Left lung (tissue), 10 donors: ENCODE results near the gene PLA2G4B. TPM values are rescaled to one million over a fixed set of nuclear protein-coding genes. Genes with fewer than 3 reads are reported as not detected.

Source experiments
- ATAC-seq: fragments of 200-7000 bp; cut with Tn5 transposase; one replicate; pipeline ENCODE4 v1.9.1; 2020; ENCODE audit warnings: moderate library complexity
- DNase-seq, 4 donors: peaks; one replicate each; pipeline ENCODE4 v3.0.0-alpha.2; 2013 to 2020
- H3K27ac ChIP-seq, 2 donors: fragments of 200-600 bp; sonication (generic) in 1 of 2; one replicate each; pipeline versions ENCODE4 v1.5.0 to v1.8.0; 2020 to 2021
- H3K27me3 ChIP-seq, 2 donors: fragments of 200-600 bp; sonication (generic) in 1 of 2; one replicate each; pipeline versions ENCODE4 v1.5.0 to v1.8.0; 2020 to 2021
- H3K36me3 ChIP-seq, 2 donors: fragments of 200-600 bp; sonication (generic) in 1 of 2; one replicate each; pipeline versions ENCODE4 v1.5.0 to v1.8.0; 2020 to 2021
- H3K4me1 ChIP-seq, 2 donors: fragments of 200-600 bp; one replicate each; pipeline ENCODE4 v1.8.0; 2021
- H3K4me3 ChIP-seq, 2 donors: fragments of 200-600 bp; sonication (generic) in 1 of 2; one replicate each; pipeline versions ENCODE4 v1.5.0 to v1.8.0; 2020 to 2021; ENCODE audit warnings: mild to moderate bottlenecking in 1 of 2
- H3K9me3 ChIP-seq, 2 donors: fragments of 200-600 bp; sonication (generic) in 1 of 2; one replicate each; pipeline versions ENCODE4 v1.5.0 to v1.8.0; 2020 to 2021
- CTCF ChIP-seq, 2 donors: fragments of 200-600 bp; sonication (generic) in 1 of 2; IDR thresholded peaks; one replicate each; pipeline versions ENCODE4 v1.5.0 to v1.8.0; 2021; ENCODE audit warnings: antibody characterized with exemption in 2 of 2
- intact Hi-C, 2 donors: fragments of 100-400 bp; cut with DNase I; formaldehyde crosslinking; loops; one replicate each; pipeline versions ENCODE4 v1.11.2 to v1.14.2; 2022
- polyA plus RNA-seq, 6 donors: library from polyadenylated mRNA; unstranded; fragments of 120-200 nt; gene quantifications; one replicate each; pipeline ENCODE4 v1.2.1, GENCODE V29; 2013; ENCODE audit not compliant: insufficient read length in 6 of 6
- total RNA-seq, 2 donors: library from RNA; stranded (reverse); fragmentation: NEBNext Ultra II Directional; extraction: Animal tissue kit (Norgen Biotek cat#: 25700); gene quantifications; one replicate each; pipeline ENCODE4 v1.2.1, GENCODE V29; 2021
- donor health status: DM: no; HTN: yes; CAD: no.
- donor health status: DM: no; HTN: no; CAD: no.

PLA2G4B gene
- total and polyA plus RNA-seq, 8 donors, result 9.2 to 23.1 (median 11.3) TPM

GRCh38 chr15:41857316-41857715 lies 18.7 kb downstream of the PLA2G4B start:
- TF ChIP-seq CTCF (IDR thresholded peaks at IDR 0.05), result no peak
- no peak for DNase-seq

DNA sequence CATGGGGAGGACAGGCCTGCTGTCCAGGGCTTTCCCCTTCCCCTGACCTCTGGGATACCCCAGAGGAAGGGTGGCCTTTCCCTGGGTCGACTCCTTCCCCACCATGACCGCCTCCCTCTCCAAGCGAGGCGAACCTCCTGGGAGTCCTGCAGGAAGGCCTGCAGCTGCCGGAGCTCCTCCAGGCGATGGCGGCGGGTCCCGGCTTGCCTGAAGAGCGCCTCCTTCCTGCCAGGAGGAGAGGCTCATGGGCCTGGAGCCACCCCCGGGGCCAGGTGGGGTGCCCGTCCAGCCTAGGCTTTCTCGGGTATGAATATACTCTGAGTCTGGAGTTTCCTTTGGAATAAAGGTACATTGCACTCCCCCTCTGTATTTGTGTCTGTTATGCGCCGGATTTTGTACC lies 20.1 kb downstream of the PLA2G4B start:
- no peak for DNase-seq
- Histone ChIP-seq H3K4me3 (no peak overlapping the region), H3K36me3 (peaks cover 0 to 7% of the 10 kb centered on the region in 2 donors), H3K9me3 (no peaks in the 10 kb centered on the region), H3K27me3 (no peaks in the 10 kb centered on the region), H3K4me1 (no peaks in the 10 kb centered on the region), H3K27ac (no peak overlapping the region)
- intact Hi-C loops, result no loop called here
- no peak for ATAC-seq
- no peak for TF ChIP-seq CTCF (IDR thresholded peaks at IDR 0.05)

More at GRCh38 chr15:41857316-41857715, 18.7 kb downstream of the PLA2G4B start:
- Histone ChIP-seq H3K36me3 (peaks cover 0 to 7% of the 10 kb centered on the region in 2 donors), H3K27me3 (no peaks in the 10 kb centered on the region), H3K4me1 (no peaks in the 10 kb centered on the region), H3K27ac (no peak overlapping the region), H3K9me3 (no peaks in the 10 kb centered on the region), H3K4me3 (no peak overlapping the region)
- no peak for ATAC-seq
- intact Hi-C loops, result no loop called here

DNA sequence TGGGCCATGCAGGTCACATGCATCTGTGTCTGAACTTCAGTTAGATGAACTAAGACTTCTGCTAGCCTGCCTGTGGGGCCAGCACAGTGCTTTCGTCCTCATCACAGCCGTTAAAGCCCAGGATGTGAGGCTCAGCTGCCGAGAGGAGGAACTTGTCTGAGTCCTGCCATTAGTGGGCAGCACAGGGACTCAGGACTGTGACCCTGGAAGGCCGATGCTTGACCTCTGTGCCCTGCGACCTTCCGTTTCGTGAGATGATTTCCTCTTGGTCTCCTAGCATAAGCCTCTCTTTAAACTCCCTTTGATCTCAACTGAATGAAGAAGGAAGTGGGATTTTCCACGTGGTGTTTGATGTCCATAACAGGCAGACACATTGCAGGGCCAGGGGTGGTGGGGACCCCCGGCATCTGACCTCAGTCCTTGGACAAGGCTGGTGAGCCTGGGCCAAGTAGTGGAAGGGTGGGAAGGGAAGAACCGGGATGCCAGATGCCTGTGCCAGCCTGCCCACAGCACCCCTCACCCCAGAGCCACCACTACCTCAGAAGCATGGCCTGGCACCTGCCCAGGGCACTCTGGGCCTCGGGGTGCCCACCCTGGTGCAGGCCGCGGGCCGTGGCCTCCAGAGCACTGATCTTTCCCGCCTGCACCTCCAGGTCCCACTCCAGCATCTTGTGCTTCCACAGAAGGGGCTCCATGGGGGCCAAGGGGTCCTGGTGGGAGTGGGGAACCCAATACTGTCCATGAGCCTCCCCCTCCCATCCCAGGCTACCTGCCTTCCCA lies 21.6 kb downstream of the PLA2G4B start:
- no peak for TF ChIP-seq CTCF (IDR thresholded peaks at IDR 0.05)
- intact Hi-C loops, result no loop called here
- H3K36me3 ChIP-seq, result no peaks in the 10 kb centered on the region
- no peaks in the 10 kb centered on the region for H3K4me1 ChIP-seq
- no peaks in the 10 kb centered on the region for H3K27me3 ChIP-seq
- no peak overlapping the region for H3K4me3 ChIP-seq
- DNase-seq (no peak), ATAC-seq (peak; percentile 25)
- H3K27ac ChIP-seq, result no peak overlapping the region
- no peaks in the 10 kb centered on the region for H3K9me3 ChIP-seq

DNA sequence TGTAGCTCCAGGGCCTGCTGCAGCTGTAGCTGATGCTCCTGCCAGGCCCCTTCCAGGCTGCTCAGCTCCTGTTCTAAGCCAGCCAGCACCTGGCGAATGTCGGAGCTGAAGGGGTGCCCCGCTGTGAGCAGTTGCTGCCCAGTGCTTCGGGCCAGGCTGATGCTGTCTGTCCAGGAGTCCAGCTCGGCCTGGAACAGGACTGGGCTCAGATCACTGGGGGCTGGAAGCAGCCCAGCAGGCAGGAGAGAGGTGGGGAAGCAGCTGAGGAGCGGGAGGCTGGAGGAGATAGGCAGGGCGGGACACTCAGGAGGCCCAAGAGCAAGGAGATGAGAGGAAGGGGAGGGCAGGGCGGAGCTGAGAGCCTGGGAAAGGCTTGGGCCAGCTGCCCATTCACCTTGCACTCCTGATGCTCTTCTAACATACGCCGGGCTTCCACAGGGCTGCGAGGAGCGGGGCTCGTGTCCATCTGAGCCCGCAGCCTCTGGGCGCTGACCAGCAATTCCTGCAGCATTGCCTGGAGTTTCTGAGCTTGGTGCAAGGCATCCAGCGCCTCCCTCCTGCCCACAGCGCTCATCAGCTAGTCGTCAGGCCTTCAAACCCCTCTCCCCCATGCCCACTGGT lies 23.2 kb downstream of the PLA2G4B start:
- no peak for DNase-seq
- intact Hi-C loops, result no loop called here
- Histone ChIP-seq H3K36me3 (peaks cover 0 to 5% of the 10 kb centered on the region in 2 donors), H3K4me3 (no peak overlapping the region), H3K27me3 (no peaks in the 10 kb centered on the region), H3K27ac (no peak overlapping the region), H3K9me3 (no peaks in the 10 kb centered on the region), H3K4me1 (no peaks in the 10 kb centered on the region)
- no peak for TF ChIP-seq CTCF (IDR thresholded peaks at IDR 0.05)
- ATAC-seq, result no peak

DNA sequence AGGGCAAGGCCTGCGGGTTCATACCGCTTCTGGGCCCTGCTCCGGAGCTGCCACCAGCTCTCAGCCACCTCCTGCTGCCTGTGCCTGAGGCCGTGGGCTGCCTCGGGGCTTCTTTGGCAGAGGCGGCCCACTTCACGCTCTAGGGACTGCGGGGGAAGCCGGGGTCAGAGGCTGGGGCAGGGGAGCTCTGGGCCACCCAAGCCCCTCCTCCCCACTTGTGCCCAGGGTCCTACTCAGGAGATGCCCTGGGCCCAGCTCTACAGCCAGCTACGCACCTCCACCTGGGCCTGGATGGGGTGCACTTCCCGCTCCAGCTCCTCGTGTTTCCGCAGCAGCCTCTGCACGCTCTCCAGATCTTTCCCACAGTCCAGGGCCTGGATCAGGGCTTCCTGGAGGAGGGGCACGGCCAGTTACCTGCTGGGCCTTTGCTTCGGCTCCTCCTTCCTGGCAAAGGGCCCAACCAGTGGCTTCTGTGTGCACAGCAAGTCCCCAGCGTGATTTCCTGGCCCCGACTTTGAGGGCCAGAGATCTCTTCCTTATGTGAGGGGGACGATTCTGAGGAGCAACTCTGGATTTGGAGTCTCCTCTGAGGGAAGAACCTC lies 24.0 kb downstream of the PLA2G4B start:
- ATAC-seq (peak; percentile 53), DNase-seq (peak in 1 of 4 donors; percentile 52)
- intact Hi-C loops, result no loop called here

More for the DNA sequence above, 24.0 kb downstream of the PLA2G4B start:
- Histone ChIP-seq H3K27ac (no peak overlapping the region), H3K4me1 (no peaks in the 10 kb centered on the region), H3K36me3 (peaks cover 0 to 5% of the 10 kb centered on the region in 2 donors), H3K4me3 (no peak overlapping the region), H3K9me3 (no peaks in the 10 kb centered on the region), H3K27me3 (no peaks in the 10 kb centered on the region)
- TF ChIP-seq CTCF (IDR thresholded peaks at IDR 0.05), result no peak
